ENCODE measurements around the gene DMP1.

DMP1 gene, protein sequence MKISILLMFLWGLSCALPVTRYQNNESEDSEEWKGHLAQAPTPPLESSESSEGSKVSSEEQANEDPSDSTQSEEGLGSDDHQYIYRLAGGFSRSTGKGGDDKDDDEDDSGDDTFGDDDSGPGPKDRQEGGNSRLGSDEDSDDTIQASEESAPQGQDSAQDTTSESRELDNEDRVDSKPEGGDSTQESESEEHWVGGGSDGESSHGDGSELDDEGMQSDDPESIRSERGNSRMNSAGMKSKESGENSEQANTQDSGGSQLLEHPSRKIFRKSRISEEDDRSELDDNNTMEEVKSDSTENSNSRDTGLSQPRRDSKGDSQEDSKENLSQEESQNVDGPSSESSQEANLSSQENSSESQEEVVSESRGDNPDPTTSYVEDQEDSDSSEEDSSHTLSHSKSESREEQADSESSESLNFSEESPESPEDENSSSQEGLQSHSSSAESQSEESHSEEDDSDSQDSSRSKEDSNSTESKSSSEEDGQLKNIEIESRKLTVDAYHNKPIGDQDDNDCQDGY

GRCh38 chr4:87649980-87650379, at the start of gene DMP1:
TSS of gene DMP1 (plus strand) at chr4:87650280. CDS start at chr4:87656493, 6,213 bp downstream.
- Histone ChIP-seq H3K27me3 (ENCODE audit: control insufficient read depth, insufficient read depth, low read length) (no peaks in the 10 kb centered on the region), H3K27ac (ENCODE audit: low read length) (no peak within 1 kb of the TSS), H3K4me1 (ENCODE audit: control insufficient read depth, insufficient read depth, low read length) (no peaks in the 10 kb centered on the region; the same call in 1 of the 2 replicates), H3K4me3 (ENCODE audit: low read length) (no peak within 1 kb of the TSS), H3K36me3 (ENCODE audit: control insufficient read depth, insufficient read depth, low read length) (no peaks in the 10 kb centered on the region), H3K9me3 (ENCODE audit: control insufficient read depth, insufficient read depth, low read length) (no peaks in the 10 kb centered on the region)
- no peak for DNase-seq (ENCODE audit: low read depth, low spot score)
- WGBS (ENCODE audit: insufficient coverage, insufficient read length), result no CpG with 5 or more reads among the region's 3 CpGs

- no peak overlapping the region for H3K4me3 ChIP-seq (ENCODE audit: low read length)
- H3K27me3 ChIP-seq (ENCODE audit: control insufficient read depth, insufficient read depth, low read length), result no peaks in the 10 kb centered on the region
- H3K36me3 ChIP-seq (ENCODE audit: control insufficient read depth, insufficient read depth, low read length), result no peaks in the 10 kb centered on the region
- no peak overlapping the region for H3K27ac ChIP-seq (ENCODE audit: low read length)
- no peaks in the 10 kb centered on the region for H3K9me3 ChIP-seq (ENCODE audit: control insufficient read depth, insufficient read depth, low read length)
- H3K4me1 ChIP-seq (ENCODE audit: control insufficient read depth, insufficient read depth, low read length), result no peaks in the 10 kb centered on the region
- no peak for DNase-seq (ENCODE audit: low read depth, low spot score)
Observed at GRCh38 chr4:87601361-87601760, 48.7 kb upstream of the DMP1 start.

GRCh38 chr4:87608229-87608628, 41.9 kb upstream of the DMP1 start, which contains the start of gene DSPP:
TSS of gene DSPP (plus strand) at chr4:87608529. CDS start at chr4:87610909, 2,380 bp downstream.
- H3K27ac ChIP-seq (ENCODE audit: low read length), result no peak within 1 kb of the TSS
- no CpG with 5 or more reads among the region's 4 CpGs for WGBS (ENCODE audit: insufficient coverage, insufficient read length)
- no peak within 1 kb of the TSS for H3K4me3 ChIP-seq (ENCODE audit: low read length)
- no peaks in the 10 kb centered on the region for H3K27me3 ChIP-seq (ENCODE audit: control insufficient read depth, insufficient read depth, low read length)
- DNase-seq (ENCODE audit: low read depth, low spot score), result no peak
- no peaks in the 10 kb centered on the region for H3K9me3 ChIP-seq (ENCODE audit: control insufficient read depth, insufficient read depth, low read length)
- H3K36me3 ChIP-seq (ENCODE audit: control insufficient read depth, insufficient read depth, low read length), result no peaks in the 10 kb centered on the region
- no peaks in the 10 kb centered on the region for H3K4me1 ChIP-seq (ENCODE audit: control insufficient read depth, insufficient read depth, low read length)

GRCh38 chr4:87614292-87614890, 35.7 kb upstream of the DMP1 start:
- H3K9me3 ChIP-seq (ENCODE audit: control insufficient read depth, insufficient read depth, low read length), result no peaks in the 10 kb centered on the region
- no CpG with 5 or more reads among the region's 4 CpGs for WGBS (ENCODE audit: insufficient coverage, insufficient read length)

DNA sequence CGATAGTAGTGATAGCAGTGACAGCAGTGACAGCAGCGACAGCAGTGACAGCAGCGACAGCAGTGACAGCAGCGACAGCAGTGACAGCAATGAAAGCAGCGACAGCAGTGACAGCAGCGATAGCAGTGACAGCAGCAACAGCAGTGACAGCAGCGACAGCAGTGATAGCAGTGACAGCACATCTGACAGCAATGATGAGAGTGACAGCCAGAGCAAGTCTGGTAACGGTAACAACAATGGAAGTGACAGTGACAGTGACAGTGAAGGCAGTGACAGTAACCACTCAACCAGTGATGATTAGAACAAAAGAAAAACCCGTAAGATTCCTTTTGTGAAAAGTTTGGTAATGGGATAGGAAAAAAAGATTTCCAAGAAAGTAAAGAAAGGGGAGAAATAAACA, 33.8 kb upstream of the DMP1 start:
- Histone ChIP-seq H3K36me3 (ENCODE audit: control insufficient read depth, insufficient read depth, low read length) (no peaks in the 10 kb centered on the region), H3K4me1 (ENCODE audit: control insufficient read depth, insufficient read depth, low read length) (no peaks in the 10 kb centered on the region), H3K9me3 (ENCODE audit: control insufficient read depth, insufficient read depth, low read length) (no peaks in the 10 kb centered on the region), H3K27me3 (ENCODE audit: control insufficient read depth, insufficient read depth, low read length) (no peaks in the 10 kb centered on the region), H3K27ac (ENCODE audit: low read length) (no peak overlapping the region), H3K4me3 (ENCODE audit: low read length) (no peak overlapping the region)
- no CpG with 5 or more reads among the region's 9 CpGs for WGBS (ENCODE audit: insufficient coverage, insufficient read length)
- no peak for DNase-seq (ENCODE audit: low read depth, low spot score)

More at GRCh38 chr4:87614292-87614890, 35.7 kb upstream of the DMP1 start:
- Histone ChIP-seq H3K27me3 (ENCODE audit: control insufficient read depth, insufficient read depth, low read length) (no peaks in the 10 kb centered on the region), H3K27ac (ENCODE audit: low read length) (no peak overlapping the region), H3K36me3 (ENCODE audit: control insufficient read depth, insufficient read depth, low read length) (no peaks in the 10 kb centered on the region), H3K4me3 (ENCODE audit: low read length) (no peak overlapping the region), H3K4me1 (ENCODE audit: control insufficient read depth, insufficient read depth, low read length) (no peaks in the 10 kb centered on the region)
- no peak for DNase-seq (ENCODE audit: low read depth, low spot score)

- Histone ChIP-seq H3K36me3 (ENCODE audit: control insufficient read depth, insufficient read depth, low read length) (no peaks in the 10 kb centered on the region), H3K9me3 (ENCODE audit: control insufficient read depth, insufficient read depth, low read length) (no peaks in the 10 kb centered on the region), H3K4me3 (ENCODE audit: low read length) (no peak overlapping the region), H3K4me1 (ENCODE audit: control insufficient read depth, insufficient read depth, low read length) (no peaks in the 10 kb centered on the region), H3K27ac (ENCODE audit: low read length) (no peak overlapping the region), H3K27me3 (ENCODE audit: control insufficient read depth, insufficient read depth, low read length) (no peaks in the 10 kb centered on the region)
- WGBS (ENCODE audit: insufficient coverage, insufficient read length), result no CpG with 5 or more reads among the region's 6 CpGs
- DNase-seq (ENCODE audit: low read depth, low spot score), result no peak
Observed at GRCh38 chr4:87620086-87620485, 30.0 kb upstream of the DMP1 start.

DNA sequence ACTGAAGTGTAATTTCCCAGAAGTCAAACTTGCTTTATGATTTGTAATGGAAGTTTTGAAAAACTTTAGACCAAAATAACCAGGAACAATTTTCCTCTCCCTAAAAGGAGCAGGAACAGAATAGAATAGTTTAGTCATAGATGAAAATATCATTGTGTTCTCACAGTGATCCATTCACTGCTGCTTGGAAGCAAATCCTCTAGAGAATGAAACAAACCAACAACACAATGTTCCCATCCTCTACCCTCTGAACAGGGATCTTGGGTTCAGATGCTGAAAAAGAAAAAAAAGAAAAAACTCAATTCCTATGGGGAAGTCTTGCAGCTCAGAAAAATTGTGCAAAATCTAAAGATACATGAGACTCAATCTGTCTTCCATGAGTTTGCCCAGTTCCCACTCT, 29.6 kb upstream of the DMP1 start:
- H3K4me1 ChIP-seq (ENCODE audit: control insufficient read depth, insufficient read depth, low read length), result no peaks in the 10 kb centered on the region
- no peak for DNase-seq (ENCODE audit: low read depth, low spot score)
- H3K36me3 ChIP-seq (ENCODE audit: control insufficient read depth, insufficient read depth, low read length), result no peaks in the 10 kb centered on the region
- no peak overlapping the region for H3K27ac ChIP-seq (ENCODE audit: low read length)
- H3K27me3 ChIP-seq (ENCODE audit: control insufficient read depth, insufficient read depth, low read length), result no peaks in the 10 kb centered on the region
- H3K9me3 ChIP-seq (ENCODE audit: control insufficient read depth, insufficient read depth, low read length), result no peaks in the 10 kb centered on the region
- H3K4me3 ChIP-seq (ENCODE audit: low read length), result no peak overlapping the region

- no peak overlapping the region for H3K27ac ChIP-seq (ENCODE audit: low read length)
- no peaks in the 10 kb centered on the region for H3K27me3 ChIP-seq (ENCODE audit: control insufficient read depth, insufficient read depth, low read length)
- H3K4me1 ChIP-seq (ENCODE audit: control insufficient read depth, insufficient read depth, low read length), result no peaks in the 10 kb centered on the region
- no peak for DNase-seq (ENCODE audit: low read depth, low spot score)
- H3K9me3 ChIP-seq (ENCODE audit: control insufficient read depth, insufficient read depth, low read length), result no peaks in the 10 kb centered on the region
- WGBS (ENCODE audit: insufficient coverage, insufficient read length), result no CpG with 5 or more reads among the region's 8 CpGs
- H3K4me3 ChIP-seq (ENCODE audit: low read length), result no peak overlapping the region
- H3K36me3 ChIP-seq (ENCODE audit: control insufficient read depth, insufficient read depth, low read length), result no peaks in the 10 kb centered on the region
Observed at GRCh38 chr4:87622303-87622702, 27.8 kb upstream of the DMP1 start.

DNA sequence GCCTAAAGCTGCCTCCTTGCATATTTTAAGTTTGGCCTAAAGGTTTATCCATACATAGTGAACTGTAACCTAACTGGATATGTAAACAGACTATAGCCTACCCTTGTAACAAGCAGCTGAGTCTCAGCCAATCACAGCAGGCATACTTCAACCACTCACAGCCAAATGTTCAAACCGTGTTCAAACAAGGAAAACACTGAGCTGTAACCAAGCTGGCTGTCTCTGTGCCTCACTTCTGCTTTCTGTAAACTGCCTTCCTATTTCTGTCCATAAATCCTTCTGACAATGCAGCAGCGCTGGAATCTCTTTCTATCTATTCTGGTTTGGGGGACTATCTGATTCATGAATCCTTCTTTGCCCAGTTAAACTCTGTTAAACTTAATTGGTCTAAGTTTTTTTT, 25.4 kb upstream of the DMP1 start:
- DNase-seq (ENCODE audit: low read depth, low spot score), result no peak
- Histone ChIP-seq H3K9me3 (ENCODE audit: control insufficient read depth, insufficient read depth, low read length) (no peaks in the 10 kb centered on the region), H3K4me1 (ENCODE audit: control insufficient read depth, insufficient read depth, low read length) (no peaks in the 10 kb centered on the region), H3K27ac (ENCODE audit: low read length) (no peak overlapping the region), H3K27me3 (ENCODE audit: control insufficient read depth, insufficient read depth, low read length) (no peaks in the 10 kb centered on the region), H3K4me3 (ENCODE audit: low read length) (no peak overlapping the region), H3K36me3 (ENCODE audit: control insufficient read depth, insufficient read depth, low read length) (no peaks in the 10 kb centered on the region)
- no CpG with 5 or more reads among the region's 2 CpGs for WGBS (ENCODE audit: insufficient coverage, insufficient read length)

DNA sequence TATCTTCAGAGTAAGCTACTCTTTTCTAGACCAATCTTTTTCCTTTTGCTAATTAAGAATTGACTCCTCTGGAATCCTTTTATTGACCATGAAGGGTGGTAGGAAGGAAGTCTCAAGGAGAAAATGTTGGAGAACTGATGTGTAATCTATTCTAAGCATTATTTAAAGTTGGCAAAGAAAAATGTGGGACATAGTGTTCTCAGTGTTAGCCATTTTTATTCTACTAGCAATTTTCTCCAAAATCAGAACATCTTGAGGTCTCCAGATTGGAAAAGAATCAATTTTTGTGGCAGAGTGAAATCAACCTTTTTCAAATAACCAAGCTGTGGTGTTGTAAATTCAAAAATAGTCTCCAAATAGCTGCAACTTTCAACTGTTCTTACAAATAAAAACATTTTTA, 18.4 kb upstream of the DMP1 start:
- no peak for DNase-seq (ENCODE audit: low read depth, low spot score)
- Histone ChIP-seq H3K27ac (ENCODE audit: low read length) (no peak overlapping the region), H3K36me3 (ENCODE audit: control insufficient read depth, insufficient read depth, low read length) (no peaks in the 10 kb centered on the region), H3K9me3 (ENCODE audit: control insufficient read depth, insufficient read depth, low read length) (no peaks in the 10 kb centered on the region), H3K27me3 (ENCODE audit: control insufficient read depth, insufficient read depth, low read length) (no peaks in the 10 kb centered on the region), H3K4me3 (ENCODE audit: low read length) (no peak overlapping the region), H3K4me1 (ENCODE audit: control insufficient read depth, insufficient read depth, low read length) (no peaks in the 10 kb centered on the region)

DNA sequence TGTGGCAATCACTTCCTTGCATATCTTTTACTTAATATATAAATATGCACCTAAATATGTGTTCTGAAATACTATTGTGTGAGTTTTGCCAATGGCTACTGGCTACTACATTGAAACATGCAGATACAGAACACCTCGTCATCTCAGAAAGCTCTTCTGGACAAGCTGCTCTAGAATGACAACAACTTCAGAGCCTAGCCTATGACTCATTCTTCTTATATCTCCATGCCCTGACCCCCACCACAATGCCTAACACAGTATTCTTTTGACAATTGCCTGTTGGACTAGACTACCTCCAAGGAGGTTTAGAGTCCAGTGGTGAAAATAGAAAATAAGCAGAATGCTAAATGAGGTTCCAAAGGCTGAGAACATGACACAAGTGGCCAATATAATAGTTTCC, 17.6 kb upstream of the DMP1 start:
- H3K36me3 ChIP-seq (ENCODE audit: control insufficient read depth, insufficient read depth, low read length), result no peaks in the 10 kb centered on the region

More for the DNA sequence above, 17.6 kb upstream of the DMP1 start:
- Histone ChIP-seq H3K27me3 (ENCODE audit: control insufficient read depth, insufficient read depth, low read length) (no peaks in the 10 kb centered on the region), H3K9me3 (ENCODE audit: control insufficient read depth, insufficient read depth, low read length) (no peaks in the 10 kb centered on the region), H3K4me1 (ENCODE audit: control insufficient read depth, insufficient read depth, low read length) (no peaks in the 10 kb centered on the region), H3K27ac (ENCODE audit: low read length) (no peak overlapping the region), H3K4me3 (ENCODE audit: low read length) (no peak overlapping the region)
- WGBS (ENCODE audit: insufficient coverage, insufficient read length), result no CpG with 5 or more reads among the region's 1 CpG
- no peak for DNase-seq (ENCODE audit: low read depth, low spot score)

All from iPS DF 6.9 (cell line).